HG02678 (cell line): Measurements from ENCODE around the gene OMG.
"Not testable (repeated sequence)": the region's sequence is repeated elsewhere in the genome, so short reads cannot be mapped to it uniquely, and the experiment has no call there.

Experiments
- ATAC-seq: cut with Tn5 transposase; IDR thresholded peaks from one replicate; pipeline ENCODE4 v1.9.1; 2021; ENCODE audit warnings: mild to moderate bottlenecking, moderate library complexity; ENCODE audit not compliant: unreplicated experiment

Gene OMG

DNA sequence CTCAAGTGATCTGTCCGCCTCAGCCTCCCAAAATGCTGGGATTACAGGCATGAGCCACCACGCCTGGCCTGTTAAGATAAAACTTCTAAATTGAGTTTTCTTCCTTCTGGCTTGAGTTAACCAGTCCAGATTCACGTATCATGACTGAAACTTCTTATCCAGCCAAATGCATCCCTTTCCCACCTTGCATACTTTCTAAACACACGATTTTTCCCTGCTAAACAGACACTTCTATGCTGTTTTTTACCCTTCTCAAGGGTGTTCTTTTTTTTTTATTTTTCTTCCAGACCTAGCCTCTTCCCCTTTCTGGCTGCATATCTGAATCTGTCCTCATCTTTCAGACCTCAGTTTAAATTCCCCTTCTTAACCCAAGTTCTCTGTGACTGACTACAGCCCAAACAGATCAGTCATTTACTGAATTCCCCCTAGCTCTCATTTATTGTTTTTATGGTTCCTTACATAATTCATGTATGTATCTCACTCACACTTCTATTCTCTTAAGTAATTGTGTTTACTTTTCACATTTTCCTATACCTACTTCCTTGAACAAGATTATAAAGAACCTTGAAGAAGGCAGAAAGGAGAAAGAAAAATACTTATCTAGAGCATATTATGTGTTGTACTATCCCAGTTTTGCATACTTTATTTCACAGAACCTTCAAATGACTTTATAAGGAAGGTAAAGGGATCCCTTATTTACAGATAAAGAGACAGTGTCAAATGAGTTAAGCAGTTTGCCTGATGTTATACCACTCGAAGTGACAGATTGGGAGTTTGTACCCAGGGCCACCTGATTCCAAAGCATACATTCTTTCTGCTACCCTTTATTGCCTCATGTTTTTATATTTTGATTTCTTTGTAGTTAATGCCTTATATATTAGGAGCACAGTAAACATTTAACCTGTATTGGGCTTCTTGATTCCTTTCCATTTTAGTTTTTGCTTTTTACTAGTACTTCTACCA lies 11.6 kb upstream of the OMG start:
- ATAC-seq: no peak

DNA sequence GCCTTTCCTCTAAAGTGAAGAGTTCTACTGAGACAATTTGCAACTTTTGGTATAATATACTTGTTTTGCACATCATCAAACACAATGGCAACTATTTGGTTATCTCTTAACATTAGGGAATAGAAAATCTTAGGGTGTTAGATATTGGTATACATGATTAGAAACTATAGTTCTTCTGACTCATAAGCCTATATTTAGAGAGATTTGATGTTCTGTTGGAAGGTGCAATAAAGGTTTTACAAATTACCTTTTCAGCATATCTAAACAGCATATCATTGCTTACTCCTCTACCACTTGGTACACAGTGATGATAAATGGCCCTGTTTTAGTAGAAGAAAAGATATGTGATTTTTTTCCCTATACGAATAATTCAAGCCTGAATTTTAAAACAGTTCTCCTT lies 10.6 kb upstream of the OMG start:
- no peak for ATAC-seq

GRCh38 chr17:31299624-31300023 lies 2.6 kb upstream of the OMG start:
- no peak for ATAC-seq

DNA sequence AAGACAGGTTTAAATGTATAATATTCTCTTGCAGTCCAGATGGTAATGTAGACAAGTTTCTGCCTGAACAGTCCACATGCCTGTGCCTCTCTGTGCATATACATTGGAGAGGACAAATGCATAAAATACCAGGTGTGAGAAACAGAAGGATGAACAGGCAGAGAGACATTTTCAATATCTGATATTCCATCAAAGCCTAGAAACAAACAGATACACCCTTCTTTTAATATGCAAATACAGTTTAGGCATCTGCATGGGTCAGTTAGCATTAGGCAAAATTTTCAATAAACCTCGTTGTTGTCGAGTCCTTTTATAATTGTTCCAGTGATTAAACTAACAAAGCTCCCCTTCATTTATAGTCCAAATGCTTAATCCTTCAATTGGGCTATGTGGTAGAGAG lies 897 bp downstream of the OMG start:
- no peak for ATAC-seq

- no peak for ATAC-seq
These were observed 1.6 kb downstream of the OMG start for GRCh38 chr17:31295489-31295871.

DNA sequence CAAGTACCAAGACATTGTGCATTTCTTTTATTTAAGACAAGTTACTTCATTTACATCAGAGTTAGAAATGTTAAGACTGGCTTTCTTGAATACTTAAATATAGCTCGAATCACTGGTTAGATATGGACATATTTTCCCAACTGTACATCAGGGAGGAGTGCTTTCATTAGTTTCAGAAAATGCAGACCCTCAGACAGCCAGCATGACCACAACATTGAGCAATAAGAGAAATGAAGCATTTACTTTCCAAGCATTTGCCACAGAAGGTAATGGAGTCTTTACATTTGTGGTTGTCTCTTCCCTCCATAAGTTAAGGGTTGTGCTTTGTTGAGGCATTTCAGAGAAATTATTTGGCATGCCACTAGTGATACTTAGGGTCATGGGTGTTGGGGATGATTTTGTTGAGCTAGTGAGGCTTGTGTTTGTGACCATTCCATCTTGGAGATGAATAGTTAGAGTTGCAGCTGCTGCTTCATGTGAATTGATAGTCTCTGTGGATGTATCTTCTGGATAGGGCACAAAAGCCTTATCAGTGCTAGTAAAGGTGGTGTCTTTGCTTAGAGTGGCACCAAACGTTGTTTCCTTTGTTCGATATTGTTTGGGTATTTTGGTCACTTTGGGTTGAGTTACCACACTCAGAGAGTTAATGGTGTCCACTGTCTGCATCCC lies 2.1 kb downstream of the OMG start:
- ATAC-seq: no peak

DNA sequence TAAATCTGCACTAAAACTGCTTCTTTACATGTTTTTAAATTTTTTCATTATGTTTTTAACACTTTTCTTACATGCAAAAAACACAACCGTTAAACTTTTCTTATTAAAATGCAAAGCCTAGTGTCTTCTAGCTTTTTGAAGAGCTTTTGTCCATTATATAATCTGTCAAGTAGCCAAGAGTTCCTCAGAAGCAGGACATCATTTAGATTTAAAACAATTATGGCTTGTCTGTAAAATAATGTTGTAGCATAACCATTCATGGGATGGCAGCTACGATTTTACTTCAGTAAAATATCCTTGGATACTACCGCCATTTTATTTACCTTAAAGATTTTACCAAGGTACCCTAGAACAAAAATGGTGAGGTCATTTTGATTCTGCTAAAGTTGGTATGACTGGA lies 2.8 kb downstream of the OMG start:
- no peak for ATAC-seq

DNA sequence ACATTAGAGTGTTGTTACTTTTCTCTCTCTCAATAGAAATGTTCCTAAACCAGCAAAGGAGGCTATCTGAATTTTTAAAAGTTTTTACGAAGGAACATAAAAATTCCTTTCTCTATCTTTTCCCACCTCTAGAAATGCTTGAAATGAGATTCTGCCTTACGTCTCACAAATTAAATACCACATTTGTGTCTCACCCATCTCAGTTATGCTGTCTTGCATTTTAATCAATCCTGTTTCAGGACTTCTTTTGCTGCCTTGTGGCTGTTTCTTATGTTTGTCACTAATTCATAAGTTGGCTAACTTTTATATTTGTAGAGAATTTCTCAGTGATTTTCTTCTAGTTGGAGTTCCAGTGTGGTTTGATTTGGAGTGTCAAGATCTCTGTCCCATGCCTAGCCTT lies 3.5 kb downstream of the OMG start:
- no peak for ATAC-seq

- no peak for ATAC-seq
These were observed 5.2 kb downstream of the OMG start for GRCh38 chr17:31291820-31292219.

- ATAC-seq: no peak
These were observed 7.2 kb downstream of the OMG start for GRCh38 chr17:31289790-31290189.

- not testable (repeated sequence) for ATAC-seq
These were observed 9.1 kb downstream of the OMG start for GRCh38 chr17:31287932-31288331.

- no peak for ATAC-seq
These were observed 10.5 kb downstream of the OMG start for GRCh38 chr17:31286587-31286986.

- ATAC-seq: no peak
These were observed 13.2 kb downstream of the OMG start for GRCh38 chr17:31283841-31284240.

- ATAC-seq: no peak
These were observed 16.0 kb downstream of the OMG start for GRCh38 chr17:31281061-31281460.

- ATAC-seq: no peak
These were observed 17.6 kb downstream of the OMG start for GRCh38 chr17:31279401-31279800.

DNA sequence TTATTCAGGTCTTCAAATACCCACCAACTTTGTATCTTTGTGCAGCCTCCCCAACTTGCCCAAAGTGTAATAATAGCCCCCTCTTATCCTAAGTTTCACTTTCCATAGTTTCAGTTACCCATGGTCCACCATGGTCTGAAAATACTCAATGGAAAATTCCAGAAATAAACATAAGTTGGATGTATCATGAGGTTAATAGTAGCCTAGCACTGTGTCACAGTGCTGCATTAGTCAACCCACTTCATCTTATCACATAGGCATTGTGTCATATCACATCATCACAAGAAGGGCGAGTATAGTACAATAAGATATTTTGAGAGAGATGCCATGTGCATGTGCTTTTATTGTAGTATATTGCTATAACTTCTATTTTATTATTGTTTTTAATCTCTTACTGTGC lies 21.9 kb downstream of the OMG start:
- ATAC-seq: no peak

- ATAC-seq: no peak
These were observed 22.8 kb downstream of the OMG start for GRCh38 chr17:31274252-31274651.

- ATAC-seq: no peak
These were observed 23.5 kb downstream of the OMG start for GRCh38 chr17:31273516-31273915.

GRCh38 chr17:31272803-31273202 lies 24.2 kb downstream of the OMG start:
- ATAC-seq: no peak

- ATAC-seq: no peak
These were observed 24.8 kb downstream of the OMG start for GRCh38 chr17:31272236-31272635.

GRCh38 chr17:31269578-31269983 lies 27.5 kb downstream of the OMG start:
- ATAC-seq: no peak

GRCh38 chr17:31269036-31269577 lies 27.9 kb downstream of the OMG start:
- no peak for ATAC-seq
